ENCODE data around the gene CBARP.

CBARP gene

GRCh38 chr19:1239796-1240737, 2.3 kb upstream of the CBARP start:
- DNase-seq (ENCODE audit: low spot score): peak; percentile 99

- no peak for DNase-seq (ENCODE audit: low spot score)
These were observed 1.6 kb upstream of the CBARP start for GRCh38 chr19:1239420-1239795.

GRCh38 chr19:1238369-1239303, 831 bp upstream of the CBARP start:
- no peak for DNase-seq (ENCODE audit: low spot score)

GRCh38 chr19:1237027-1237659, 662 bp downstream of the CBARP start:
- peak; percentile 53 for DNase-seq (ENCODE audit: low spot score)

- DNase-seq (ENCODE audit: low spot score): no peak
These were observed 1.2 kb downstream of the CBARP start for GRCh38 chr19:1236576-1236975.

GRCh38 chr19:1235625-1236538, 1.9 kb downstream of the CBARP start:
- no peak for DNase-seq (ENCODE audit: low spot score)

GRCh38 chr19:1234955-1235380, 2.8 kb downstream of the CBARP start:
- no peak for DNase-seq (ENCODE audit: low spot score)

GRCh38 chr19:1234051-1234954, 3.5 kb downstream of the CBARP start:
- DNase-seq (ENCODE audit: low spot score): no peak

- no peak for DNase-seq (ENCODE audit: low spot score)
These were observed 4.6 kb downstream of the CBARP start for GRCh38 chr19:1233115-1233667.

- no peak for DNase-seq (ENCODE audit: low spot score)
These were observed 5.1 kb downstream of the CBARP start for GRCh38 chr19:1232652-1233072.

- no peak for DNase-seq (ENCODE audit: low spot score)
These were observed 5.8 kb downstream of the CBARP start for GRCh38 chr19:1231729-1232637.

GRCh38 chr19:1230783-1231489, 6.9 kb downstream of the CBARP start:
- DNase-seq (ENCODE audit: low spot score): no peak

- no peak for DNase-seq (ENCODE audit: low spot score)
These were observed 7.7 kb downstream of the CBARP start for GRCh38 chr19:1229924-1230782.

- no peak for DNase-seq (ENCODE audit: low spot score)
These were observed 8.5 kb downstream of the CBARP start for GRCh38 chr19:1229056-1229923.

- DNase-seq (ENCODE audit: low spot score): no peak
These were observed 9.4 kb downstream of the CBARP start for GRCh38 chr19:1228161-1228957.

All from AG08395 (cell line).